ENCODE results near the gene ADAMTS12.

GRCh38 chr5:33885679-33886078 lies 6.1 kb downstream of the ADAMTS12 start:
- TF ChIP-seq DPF2 (IDR thresholded peaks at IDR 0.05) (no peak), TBP (optimal IDR thresholded peaks at IDR 0.05; ENCODE audit: low read depth, low read length) (no peak), MAX (CRISPR knock-in tag; IDR thresholded peaks at IDR 0.05) (no peak), EP400 (IDR thresholded peaks at IDR 0.05) (no peak), RNF2 (IDR thresholded peaks at IDR 0.05) (no peak), CTCF (IDR thresholded peaks at IDR 0.05 in 2 of 3, conservative IDR thresholded peaks at IDR 0.05 in 1 of 3; ENCODE audit: insufficient read depth in 2 of 3, low read depth in 1 of 3, low read length in 3 of 3) (no peak), POLR2A (conservative IDR thresholded peaks at IDR 0.05) (no peak), ZBTB26 (CRISPR knock-in tag; IDR thresholded peaks at IDR 0.05) (no peak), SUPT5H (IDR thresholded peaks at IDR 0.05) (no peak), SIX5 (IDR thresholded peaks at IDR 0.05; ENCODE audit: borderline replicate concordance in 1 of 2, insufficient read depth in 1 of 2, low read depth in 1 of 2, low read length in 2 of 2) (no peak), JUND (IDR thresholded peaks at IDR 0.05; ENCODE audit: borderline replicate concordance, low read depth, low read length) (no peak), JUND (tag; IDR thresholded peaks at IDR 0.05; ENCODE audit: borderline replicate concordance, low read depth, low read length) (no peak)
